Head of caudate nucleus (tissue), 42 donors: Measurements from ENCODE around the gene PGLYRP2.
A peak's percentile ranks its signal among the peaks of the same experiment; 100 is the strongest.
"Not testable (repeated sequence)": the region's sequence is repeated elsewhere in the genome, so short reads cannot be mapped to it uniquely, and the experiment has no call there.

Experiments used
- DNase-seq, 42 donors: peaks; one replicate each; pipeline versions ENCODE4 v3.0.0 to v3.0.0-alpha.2; 2020 to 2021; ENCODE audit warnings: mixed read lengths in 7 of 42
- intact Hi-C: fragments of 100-400 bp; cut with DNase I; formaldehyde crosslinking; loops from one replicate; pipeline ENCODE4 v1.15.0; 2022

The PGLYRP2 gene

DNA sequence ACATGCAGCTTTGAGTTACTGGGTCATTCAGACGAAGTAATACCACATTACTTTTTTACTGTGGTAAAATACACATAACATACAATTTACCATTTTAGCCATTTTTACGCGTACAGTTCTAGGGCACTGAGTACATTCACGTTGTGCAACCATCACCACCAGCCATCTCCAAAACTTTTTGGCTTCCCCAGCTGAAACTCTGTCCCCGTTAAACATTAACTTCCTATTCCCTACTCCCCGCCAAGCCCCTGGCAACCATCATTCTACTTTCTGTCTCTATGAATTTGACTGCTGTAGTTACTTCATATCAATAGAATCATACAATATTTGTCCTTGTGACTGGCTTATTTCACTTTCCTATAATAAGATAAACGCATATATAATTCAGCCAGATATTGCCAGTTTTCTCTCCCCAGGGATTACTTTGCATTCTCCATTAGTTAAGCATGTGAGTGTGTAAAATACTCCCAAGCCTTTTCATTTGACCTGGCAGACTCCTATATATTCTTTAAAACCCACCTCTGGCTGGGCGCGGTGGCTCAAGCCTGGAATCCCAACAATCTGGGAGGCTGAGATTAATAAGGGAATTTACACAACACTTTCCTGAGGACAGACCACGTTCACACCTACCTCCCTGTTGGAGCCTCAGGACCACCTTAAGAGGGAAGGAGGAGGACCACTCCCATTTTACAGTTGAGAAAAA, 19.0 kb upstream of the PGLYRP2 start:
- intact Hi-C loops: no loop called here
- DNase-seq: no peak

DNA sequence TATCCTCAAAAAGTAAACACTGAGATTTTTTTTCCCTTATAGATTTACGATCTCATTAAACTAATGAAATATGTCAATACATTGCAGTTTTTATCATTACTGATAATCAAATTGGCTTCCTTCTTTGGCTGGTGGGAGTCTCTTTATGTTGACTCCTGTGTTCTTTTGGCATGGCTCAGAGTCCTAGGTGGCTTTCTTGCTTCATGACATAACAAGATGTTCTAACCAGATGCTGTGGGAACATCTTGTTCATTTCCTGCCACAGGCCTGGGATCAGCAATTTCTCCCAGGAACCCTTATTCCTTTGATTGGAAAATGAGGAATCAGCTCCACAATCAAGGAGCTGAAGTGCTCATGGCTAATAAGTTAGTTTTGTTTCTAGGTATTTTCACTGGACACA, 15.8 kb upstream of the PGLYRP2 start:
- intact Hi-C loops: no loop called here
- no peak for DNase-seq

DNA sequence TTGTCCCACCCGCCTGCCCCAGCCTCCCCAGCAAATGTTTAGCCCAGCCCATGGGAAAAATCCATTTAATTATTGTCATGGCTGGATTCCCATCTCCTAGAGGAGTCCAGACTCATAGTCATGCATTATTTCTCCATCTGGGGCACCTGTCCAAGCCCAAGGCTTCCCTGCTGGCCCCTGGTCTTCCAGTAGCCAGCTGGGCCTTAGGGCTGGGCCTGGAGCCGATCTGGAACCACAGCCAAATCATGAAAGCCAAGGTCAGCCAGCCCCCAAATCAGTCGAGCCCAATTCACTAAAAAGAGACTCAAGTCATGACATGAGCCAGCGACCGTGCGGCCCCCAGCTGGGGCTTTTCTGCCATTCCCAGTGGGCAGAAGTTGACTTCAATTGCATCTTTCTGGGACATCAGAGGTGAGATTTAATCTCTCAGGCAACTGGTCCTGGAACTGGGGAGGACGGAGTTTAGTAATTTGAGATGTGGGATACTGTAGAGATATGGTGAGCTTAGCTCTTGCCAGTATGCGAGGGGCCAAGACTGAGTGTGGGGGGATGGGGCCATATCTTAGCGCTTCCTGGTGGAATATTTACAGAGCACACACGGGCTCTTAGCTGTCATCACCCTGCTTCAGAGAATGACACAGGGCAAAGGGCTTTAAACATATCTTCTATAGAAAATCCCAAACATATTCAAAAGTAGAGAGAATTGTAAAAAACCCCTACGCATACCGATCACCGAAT, 9.4 kb upstream of the PGLYRP2 start:
- DNase-seq: no peak
- intact Hi-C loops: no loop called here

DNA sequence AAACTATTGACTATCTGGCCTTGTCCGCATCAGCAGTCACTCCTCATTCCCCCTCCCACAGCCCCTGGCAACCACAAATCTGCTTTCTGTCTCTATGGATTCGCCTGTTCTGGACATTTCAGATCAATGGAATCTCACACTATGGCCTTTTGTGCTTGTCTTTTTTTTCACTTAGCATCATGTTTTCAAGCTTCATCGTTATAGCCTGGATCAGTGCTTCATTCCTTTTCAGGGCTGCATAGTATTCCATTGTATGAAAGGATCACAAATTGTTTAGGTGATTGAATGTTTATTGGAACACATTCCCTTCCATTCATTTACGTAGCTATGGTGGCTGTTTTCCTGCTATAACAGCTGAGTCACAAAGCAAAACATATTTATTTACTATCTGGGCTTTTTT, 7.7 kb upstream of the PGLYRP2 start:
- intact Hi-C loops: no loop called here
- no peak for DNase-seq

- intact Hi-C loops: not testable (repeated sequence)
Measured at GRCh38 chr19:15485768-15486167, 6.5 kb upstream of the PGLYRP2 start.

GRCh38 chr19:15480996-15481395, 1.7 kb upstream of the PGLYRP2 start:
- intact Hi-C loops, DNase-seq: not testable (repeated sequence)

More at GRCh38 chr19:15485768-15486167, 6.5 kb upstream of the PGLYRP2 start:
- DNase-seq: not testable (repeated sequence)

DNA sequence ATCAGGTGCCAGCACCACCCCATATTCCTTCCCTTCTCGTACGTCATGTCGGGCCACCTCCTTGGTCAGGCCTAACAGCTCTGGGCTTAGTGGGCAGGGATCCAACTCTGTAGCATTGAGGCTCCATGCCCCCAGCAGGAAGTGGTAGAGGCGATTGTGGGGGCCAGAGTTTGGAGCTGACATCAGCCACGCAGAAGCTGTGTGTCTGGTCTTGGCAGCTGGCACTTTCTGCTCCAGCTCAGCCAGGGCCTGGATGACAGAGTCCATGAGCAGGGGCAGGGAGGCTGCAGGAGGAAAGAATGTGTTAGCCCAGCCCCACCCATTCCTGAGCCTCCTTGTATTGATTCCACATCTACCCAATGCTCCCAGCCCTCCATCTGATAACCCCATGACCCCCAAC, 3.0 kb downstream of the PGLYRP2 start:
- DNase-seq: no peak
- intact Hi-C loops: no loop called here

- intact Hi-C loops: no loop called here
Measured at GRCh38 chr19:15475611-15476010, 3.7 kb downstream of the PGLYRP2 start.

GRCh38 chr19:15475169-15475568, 4.1 kb downstream of the PGLYRP2 start:
- DNase-seq: no peak
- intact Hi-C loops: no loop called here

More at GRCh38 chr19:15475611-15476010, 3.7 kb downstream of the PGLYRP2 start:
- no peak for DNase-seq

- intact Hi-C loops, DNase-seq: not testable (repeated sequence)
Measured at GRCh38 chr19:15473821-15474220, 5.5 kb downstream of the PGLYRP2 start.

- intact Hi-C loops: no loop called here
- no peak for DNase-seq
Measured at GRCh38 chr19:15471639-15472101, 7.6 kb downstream of the PGLYRP2 start.

GRCh38 chr19:15469513-15470297, 9.6 kb downstream of the PGLYRP2 start:
- DNase-seq: peak in 1 of 42 donors; percentile 17
- intact Hi-C loops: no loop called here

DNA sequence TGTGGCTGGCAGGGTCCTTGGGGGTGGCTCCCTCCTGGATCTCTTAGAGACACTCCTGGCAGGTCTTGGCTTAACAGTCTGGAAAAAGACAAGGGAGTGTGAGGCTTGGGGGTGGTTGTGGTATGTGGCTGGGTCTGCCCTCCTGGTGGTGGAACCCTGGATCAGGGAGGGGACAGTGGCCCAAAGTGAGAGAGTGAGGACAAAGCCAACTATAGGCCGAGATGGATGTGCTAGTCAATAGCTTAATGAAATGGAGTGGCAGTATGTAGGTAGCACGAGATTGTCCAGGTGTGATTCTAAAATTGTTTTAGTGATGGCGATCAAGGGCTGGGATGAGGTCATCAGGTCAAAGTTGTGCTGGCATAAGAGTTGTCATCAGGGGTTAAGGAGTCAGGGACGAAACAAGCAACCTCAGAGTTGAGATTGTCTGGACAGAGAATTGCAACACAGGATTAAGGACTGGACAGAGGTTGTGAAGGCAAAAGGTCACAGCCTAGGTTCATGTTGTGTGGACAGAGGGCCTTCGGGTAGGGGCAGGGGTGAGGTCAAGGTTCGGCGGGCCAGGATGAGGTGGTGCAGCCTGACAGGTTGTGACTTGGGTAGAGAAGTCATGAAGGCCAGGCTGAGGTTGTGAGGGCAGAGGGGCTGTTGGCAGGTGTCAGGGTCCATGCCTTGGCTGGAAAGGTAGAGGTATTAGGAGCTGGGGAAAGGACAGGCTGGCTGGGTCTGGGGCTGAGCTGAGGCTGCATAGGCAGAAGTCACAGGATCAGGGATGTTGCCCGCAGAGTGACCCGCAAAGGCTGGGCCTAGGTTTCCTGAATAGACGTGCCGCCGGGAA, 10.4 kb downstream of the PGLYRP2 start:
- intact Hi-C loops: no loop called here
- DNase-seq: peak in 1 of 42 donors; percentile 10

- no peak for DNase-seq
- intact Hi-C loops: no loop called here
Measured at GRCh38 chr19:15467734-15468214, 11.5 kb downstream of the PGLYRP2 start.

DNA sequence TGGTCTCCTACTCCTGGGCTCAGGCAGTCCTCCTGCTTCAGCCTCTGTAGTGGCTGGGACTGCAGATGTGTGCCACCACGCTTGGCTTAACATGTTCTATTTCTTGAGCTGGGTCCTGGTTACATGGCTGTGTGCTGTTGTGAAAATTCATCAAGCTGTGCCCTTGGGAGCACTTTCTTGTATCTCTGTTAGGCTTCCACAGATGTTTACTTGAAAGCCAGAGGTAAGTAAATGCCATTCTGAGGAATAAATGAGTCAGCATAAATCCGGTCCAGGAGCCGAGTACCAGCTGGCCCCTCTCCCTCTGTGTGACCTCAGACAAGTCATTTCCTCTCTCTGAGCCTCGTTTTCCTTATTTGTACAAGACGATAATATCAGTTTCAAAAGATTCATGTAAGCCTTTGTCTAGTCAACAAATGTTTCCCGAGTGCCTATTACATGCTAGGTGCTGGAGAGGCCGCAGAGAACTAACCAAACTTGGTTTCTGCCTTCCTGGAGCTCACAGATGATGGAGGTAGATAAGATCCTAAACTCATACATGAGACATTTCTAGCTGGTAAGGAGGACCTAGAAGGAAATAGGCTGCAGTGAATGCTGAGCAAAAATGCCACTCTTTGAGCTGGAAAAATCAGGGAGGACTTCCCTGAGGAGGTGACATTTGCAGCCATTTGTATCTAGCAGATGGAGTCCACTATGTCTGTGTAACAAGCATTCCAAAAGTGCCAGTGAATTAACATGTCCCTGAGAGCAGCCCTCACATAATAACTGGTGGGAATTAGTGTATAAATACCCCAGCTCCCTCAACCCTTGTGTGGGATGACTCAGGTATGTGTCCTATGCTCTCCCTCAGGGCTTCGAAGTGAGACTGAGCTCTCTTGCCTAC, 12.2 kb downstream of the PGLYRP2 start:
- DNase-seq: no peak
- intact Hi-C loops: no loop called here

- intact Hi-C loops: no loop called here
- peak in 9 of 42 donors; percentile 21 to 46 (median 31) for DNase-seq
Measured at GRCh38 chr19:15464394-15465385, 14.6 kb downstream of the PGLYRP2 start, which contains the start of gene RASAL3. Gene RASAL3 (minus strand): TSS chr19:15464544. CDS start chr19:15464358, 186 bp downstream.
